ENCODE data around the gene KCNH8. TPM values are rescaled to one million over a fixed set of nuclear protein-coding genes. Genes with fewer than 3 reads are reported as not detected.

The KCNH8 gene
- total RNA-seq, 1 experiment from 2014 or later: 0.12 TPM

- Histone ChIP-seq H3K27ac (ENCODE audit: low read depth, low read length) (no peak overlapping the region), H3K27me3 (ENCODE audit: insufficient read depth, low read length) (no peaks in the 10 kb centered on the region; the same call in 1 of the 2 replicates), H3K36me3 (ENCODE audit: control insufficient read depth in 1 of 2, insufficient read depth in 2 of 2, low read length in 2 of 2) (no peaks in the 10 kb centered on the region), H3K9me3 (ENCODE audit: control insufficient read depth in 1 of 2, insufficient read depth in 1 of 2, low read depth in 1 of 2, low read length in 2 of 2) (no peaks in the 10 kb centered on the region; a peak in 3 of 4 replicates), H3K4me3 (replicated peaks in 1 of 2; ENCODE audit: low read depth in 1 of 2, low read length in 2 of 2) (no peak overlapping the region), H3K4me1 (ENCODE audit: control insufficient read depth in 1 of 2, insufficient read depth in 2 of 2, low read length in 2 of 2) (no peaks in the 10 kb centered on the region), H3K9ac (ENCODE audit: low read length) (no peak overlapping the region), H3K79me2 (ENCODE audit: insufficient read depth, low read length) (no peaks in the 10 kb centered on the region), H2AFZ (ENCODE audit: low read depth, low read length, poor library complexity, severe bottlenecking) (no peak overlapping the region), H4K20me1 (ENCODE audit: insufficient read depth) (no peaks in the 10 kb centered on the region), H3K9me2 (ENCODE audit: insufficient read depth) (no peaks in the 10 kb centered on the region), H3K4me2 (ENCODE audit: low read length) (no peak overlapping the region)
- BruUV-seq (replicated peaks): no TSS peak
- no peak for TF ChIP-seq SP1 (IDR thresholded peaks at IDR 0.05; ENCODE audit: low read depth)
- no peak for TF ChIP-seq CTCF (IDR thresholded peaks at IDR 0.05 in 2 of 3, conservative IDR thresholded peaks at IDR 0.05 in 1 of 3; ENCODE audit: borderline replicate concordance in 1 of 3, insufficient read depth in 1 of 3, low read depth in 2 of 3, low read length in 2 of 3)
- TF ChIP-seq JUND (IDR thresholded peaks at IDR 0.05): no peak
- TF ChIP-seq EZH2 (IDR thresholded peaks at IDR 0.05): no peak
- TF ChIP-seq ZNF274 (IDR thresholded peaks at IDR 0.05; ENCODE audit: low read depth, low read length): no peak
- no peak for TF ChIP-seq POLR2AphosphoS5 (IDR thresholded peaks at IDR 0.05; ENCODE audit: low read depth, low read length)
- TF ChIP-seq ELF1 (IDR thresholded peaks at IDR 0.05; ENCODE audit: borderline replicate concordance, low read depth): no peak
- TF ChIP-seq ZBTB33 (IDR thresholded peaks at IDR 0.05; ENCODE audit: extremely low read depth, insufficient replicate concordance, low read length): no peak
- TF ChIP-seq ZFX (IDR thresholded peaks at IDR 0.05): no peak
- TF ChIP-seq, protein P1, sequence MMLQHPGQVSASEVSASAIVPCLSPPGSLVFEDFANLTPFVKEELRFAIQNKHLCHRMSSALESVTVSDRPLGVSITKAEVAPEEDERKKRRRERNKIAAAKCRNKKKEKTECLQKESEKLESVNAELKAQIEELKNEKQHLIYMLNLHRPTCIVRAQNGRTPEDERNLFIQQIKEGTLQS (IDR thresholded peaks at IDR 0.05): no peak
- no peak for TF ChIP-seq SRF (IDR thresholded peaks at IDR 0.05; ENCODE audit: low read depth)
- TF ChIP-seq CEBPB (IDR thresholded peaks at IDR 0.05; ENCODE audit: low read depth): no peak
- TF ChIP-seq MAX (IDR thresholded peaks at IDR 0.05): no peak
- no peak for TF ChIP-seq EZH2phosphoT487 (IDR thresholded peaks at IDR 0.05; ENCODE audit: borderline replicate concordance)
- no peak for TF ChIP-seq SIN3A (IDR thresholded peaks at IDR 0.05; ENCODE audit: low read depth)
- TF ChIP-seq CBX3 (IDR thresholded peaks at IDR 0.05; ENCODE audit: low read depth): no peak
- no peak for TF ChIP-seq EGR1 (IDR thresholded peaks at IDR 0.05; ENCODE audit: low read depth)
- no peak for TF ChIP-seq TCF7L2 (IDR thresholded peaks at IDR 0.05; ENCODE audit: borderline replicate concordance, extremely low read depth, insufficient read depth, insufficient read length)
- TF ChIP-seq FOSL1 (IDR thresholded peaks at IDR 0.05; ENCODE audit: low read depth): no peak
- ChIA-PET CTCF (no interaction called here), POLR2A (no interaction called here), RAD21 (ENCODE audit: low non-redundant PET in 1 of 2, low total read pairs in 2 of 2, uncharacterized antibody in 2 of 2, unreplicated experiment in 2 of 2) (no interaction called here)
- ATAC-seq (no peak), DNase-seq (ENCODE audit: low read depth, low spot score) (no peak)
- intact Hi-C loops (cut with micrococcal nuclease): no loop called here
Measured at GRCh38 chr3:19190602-19191001, 42.3 kb downstream of the KCNH8 start.

Measured in HCT116 (cell line).